Skeletal muscle satellite cell (primary cell): Measurements from ENCODE around the gene FHIT.

ENCODE experiments used
- H3K27me3 ChIP-seq: 2 replicates; pipeline ENCODE4 v1.7.0; 2013; ENCODE audit warnings: low read length; ENCODE audit not compliant: control insufficient read depth, insufficient read depth
- H3K36me3 ChIP-seq: 2 replicates; pipeline ENCODE4 v1.7.0; 2013; ENCODE audit warnings: mild to moderate bottlenecking, control low read depth, low read length; ENCODE audit not compliant: insufficient read depth
- H3K4me1 ChIP-seq: 2 replicates; pipeline ENCODE4 v1.7.0; 2013; ENCODE audit warnings: low read length; ENCODE audit not compliant: control insufficient read depth, insufficient read depth
- H3K4me2 ChIP-seq: 2 replicates; pipeline ENCODE4 v1.7.0; 2013; ENCODE audit warnings: mild to moderate bottlenecking, low read length
- H3K4me3 ChIP-seq: 2 replicates; pipeline ENCODE4 v1.7.0; 2013; ENCODE audit warnings: low read length
- H3K9ac ChIP-seq: 2 replicates; pipeline ENCODE4 v1.7.0; 2013; ENCODE audit warnings: mild to moderate bottlenecking, low read depth, low read length, moderate library complexity
- H3K9me3 ChIP-seq: replicated peaks from 2 replicates; pipeline ENCODE4 v1.7.0; 2013; ENCODE audit warnings: mild to moderate bottlenecking, control low read depth, low read length

Gene FHIT

GRCh38 chr3:60775985-60776384 is 475.3 kb downstream of the FHIT start:
- Histone ChIP-seq H3K9ac (no peak overlapping the region), H3K4me2 (no peak overlapping the region), H3K9me3 (peaks cover 6% of the 10 kb centered on the region), H3K27me3 (no peaks in the 10 kb centered on the region), H3K4me1 (no peaks in the 10 kb centered on the region), H3K36me3 (no peaks in the 10 kb centered on the region), H3K4me3 (no peak overlapping the region)

DNA sequence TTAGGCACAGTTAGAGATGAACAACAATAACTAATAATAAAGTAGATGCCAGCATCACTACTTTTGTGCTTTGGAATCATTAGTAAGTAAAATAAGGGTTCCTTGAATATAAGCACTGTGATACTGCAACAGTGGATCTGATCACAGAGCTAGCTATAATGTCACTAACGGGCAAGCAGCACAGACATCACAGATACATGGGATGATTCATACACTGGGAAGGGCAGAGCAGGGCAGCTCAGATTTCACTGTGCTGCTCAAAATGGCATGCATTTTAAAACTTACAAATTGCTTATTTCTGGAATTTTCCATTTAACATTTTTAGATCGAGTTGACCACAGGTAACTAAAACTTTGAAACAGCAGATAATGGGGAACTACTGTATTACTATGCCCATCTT is 476.6 kb downstream of the FHIT start:
- no peaks in the 10 kb centered on the region for H3K4me1 ChIP-seq
- H3K27me3 ChIP-seq = no peaks in the 10 kb centered on the region
- H3K4me2 ChIP-seq = no peak overlapping the region
- no peak overlapping the region for H3K4me3 ChIP-seq
- H3K9ac ChIP-seq = no peak overlapping the region
- no peaks in the 10 kb centered on the region for H3K36me3 ChIP-seq
- H3K9me3 ChIP-seq = peaks cover 6% of the 10 kb centered on the region

DNA sequence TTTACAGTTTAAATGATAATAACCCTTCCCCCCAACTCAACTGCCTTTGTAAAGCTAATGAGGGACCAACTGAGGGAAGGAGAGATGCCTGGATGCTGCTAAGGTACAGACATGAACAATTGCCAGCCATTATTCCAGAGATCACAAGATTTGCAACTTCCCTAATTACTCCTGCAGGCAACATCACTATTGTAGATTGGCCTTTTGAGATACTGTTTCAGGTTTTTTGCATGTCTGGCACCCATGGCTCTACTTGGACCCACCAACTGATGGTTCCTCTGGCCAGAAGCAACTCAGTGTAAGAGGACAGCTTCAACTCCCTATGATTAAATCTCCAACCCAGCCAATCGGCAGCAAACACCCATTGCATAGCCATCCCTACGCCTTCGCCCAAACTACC is 478.7 kb downstream of the FHIT start:
- Histone ChIP-seq H3K9ac (no peak overlapping the region), H3K9me3 (peaks cover 6% of the 10 kb centered on the region), H3K36me3 (no peaks in the 10 kb centered on the region), H3K4me2 (no peak overlapping the region), H3K4me3 (no peak overlapping the region), H3K4me1 (no peaks in the 10 kb centered on the region), H3K27me3 (no peaks in the 10 kb centered on the region)

- no peak overlapping the region for H3K4me2 ChIP-seq
- H3K36me3 ChIP-seq = no peaks in the 10 kb centered on the region
- no peaks in the 10 kb centered on the region for H3K27me3 ChIP-seq
- H3K4me1 ChIP-seq = no peaks in the 10 kb centered on the region
- H3K9me3 ChIP-seq = peaks cover 6% of the 10 kb centered on the region
- no peak overlapping the region for H3K9ac ChIP-seq
- H3K4me3 ChIP-seq = no peak overlapping the region
Measured at GRCh38 chr3:60771766-60772165, 479.5 kb downstream of the FHIT start.

- Histone ChIP-seq H3K4me2 (no peak overlapping the region), H3K4me3 (no peak overlapping the region)
Measured at GRCh38 chr3:60770532-60770931, 480.7 kb downstream of the FHIT start.

GRCh38 chr3:60767536-60767935 is 483.7 kb downstream of the FHIT start:
- no peaks in the 10 kb centered on the region for H3K4me1 ChIP-seq
- peaks cover 2% of the 10 kb centered on the region for H3K27me3 ChIP-seq
- no peak overlapping the region for H3K4me2 ChIP-seq
- H3K4me3 ChIP-seq = no peak overlapping the region
- H3K9ac ChIP-seq = no peak overlapping the region
- H3K36me3 ChIP-seq = no peaks in the 10 kb centered on the region
- H3K9me3 ChIP-seq = no peaks in the 10 kb centered on the region

More at GRCh38 chr3:60770532-60770931, 480.7 kb downstream of the FHIT start:
- H3K4me1 ChIP-seq = no peaks in the 10 kb centered on the region
- no peaks in the 10 kb centered on the region for H3K27me3 ChIP-seq
- no peaks in the 10 kb centered on the region for H3K36me3 ChIP-seq
- H3K9ac ChIP-seq = no peak overlapping the region
- peaks cover 6% of the 10 kb centered on the region for H3K9me3 ChIP-seq

DNA sequence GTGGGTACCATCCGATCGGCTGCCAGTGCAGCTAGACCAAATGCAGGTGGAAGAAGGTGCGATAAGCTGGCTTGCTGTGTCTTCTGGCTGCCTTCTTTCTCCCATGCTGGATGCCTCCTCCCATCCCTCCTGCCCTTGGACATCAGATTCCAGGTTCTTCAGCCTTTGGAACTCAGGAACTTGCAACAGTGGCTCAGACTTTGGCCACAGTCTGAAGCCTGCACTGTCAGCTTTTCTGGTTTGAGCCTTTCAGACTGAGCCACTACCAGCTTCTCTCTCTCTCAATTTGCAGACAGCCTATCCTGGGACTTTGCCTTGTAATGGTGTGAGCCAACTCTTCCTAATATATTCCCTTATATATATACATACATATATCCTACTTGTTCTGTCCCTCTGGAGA is 485.5 kb downstream of the FHIT start:
- no peak overlapping the region for H3K4me2 ChIP-seq
- H3K9me3 ChIP-seq = no peaks in the 10 kb centered on the region
- H3K27me3 ChIP-seq = peaks cover 2% of the 10 kb centered on the region
- no peak overlapping the region for H3K9ac ChIP-seq
- H3K4me1 ChIP-seq = no peaks in the 10 kb centered on the region
- no peak overlapping the region for H3K4me3 ChIP-seq
- H3K36me3 ChIP-seq = no peaks in the 10 kb centered on the region

- no peak overlapping the region for H3K4me3 ChIP-seq
- no peaks in the 10 kb centered on the region for H3K36me3 ChIP-seq
- H3K9ac ChIP-seq = no peak overlapping the region
- no peaks in the 10 kb centered on the region for H3K9me3 ChIP-seq
- H3K4me2 ChIP-seq = no peak overlapping the region
- H3K27me3 ChIP-seq = peaks cover 2% of the 10 kb centered on the region
- no peaks in the 10 kb centered on the region for H3K4me1 ChIP-seq
Measured at GRCh38 chr3:60764870-60765269, 486.4 kb downstream of the FHIT start.

DNA sequence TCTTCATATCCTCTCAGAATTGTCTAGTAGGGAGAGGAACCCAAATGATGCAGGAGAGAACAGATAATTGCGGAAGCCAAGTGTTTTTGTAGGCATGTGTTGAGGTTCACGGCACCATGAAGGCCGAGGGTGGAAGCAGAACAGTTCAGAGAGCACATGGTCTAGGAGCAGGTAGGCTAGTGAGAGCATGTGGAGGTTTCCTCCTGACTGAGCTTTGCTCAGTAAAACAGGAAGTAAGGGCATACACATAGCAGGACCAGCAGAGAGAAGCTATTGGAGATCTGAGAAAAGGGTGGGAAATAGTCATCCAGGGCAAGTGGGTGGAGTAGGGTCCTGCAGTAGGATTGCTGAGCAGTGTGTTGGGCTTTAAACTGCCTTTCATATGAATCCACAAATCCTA is 491.1 kb downstream of the FHIT start:
- Histone ChIP-seq H3K9ac (no peak overlapping the region), H3K4me2 (no peak overlapping the region), H3K36me3 (no peaks in the 10 kb centered on the region), H3K27me3 (peaks cover 2% of the 10 kb centered on the region), H3K4me3 (no peak overlapping the region), H3K4me1 (peaks cover 11% of the 10 kb centered on the region), H3K9me3 (no peaks in the 10 kb centered on the region)

GRCh38 chr3:60759439-60759838 is 491.8 kb downstream of the FHIT start:
- H3K27me3 ChIP-seq = no peaks in the 10 kb centered on the region
- H3K36me3 ChIP-seq = no peaks in the 10 kb centered on the region
- peaks cover 11% of the 10 kb centered on the region for H3K4me1 ChIP-seq
- no peak overlapping the region for H3K9ac ChIP-seq
- no peak overlapping the region for H3K4me3 ChIP-seq
- no peak overlapping the region for H3K4me2 ChIP-seq
- no peaks in the 10 kb centered on the region for H3K9me3 ChIP-seq

DNA sequence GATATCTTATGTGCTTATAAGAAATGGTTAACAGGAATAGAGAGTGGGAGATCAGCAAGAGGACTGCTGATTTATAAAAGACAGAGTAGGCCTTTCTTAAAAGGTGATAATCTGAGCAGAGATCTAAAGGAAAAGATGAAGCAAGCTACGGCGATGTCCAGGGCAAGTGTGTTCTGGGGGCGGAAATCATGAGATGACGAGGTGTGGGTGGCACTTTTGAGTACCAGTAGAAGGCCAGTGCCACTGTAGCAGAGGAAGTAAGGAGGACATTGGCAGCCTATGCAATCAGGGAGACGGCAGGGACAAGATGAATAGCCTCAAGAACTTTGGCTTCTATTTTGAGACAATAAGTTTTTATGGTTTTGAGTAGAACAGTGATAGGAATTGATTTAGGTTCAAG is 492.4 kb downstream of the FHIT start:
- Histone ChIP-seq H3K36me3 (no peaks in the 10 kb centered on the region), H3K4me3 (no peak overlapping the region), H3K27me3 (no peaks in the 10 kb centered on the region), H3K9me3 (no peaks in the 10 kb centered on the region), H3K4me2 (no peak overlapping the region), H3K9ac (no peak overlapping the region), H3K4me1 (peaks cover 11% of the 10 kb centered on the region)

DNA sequence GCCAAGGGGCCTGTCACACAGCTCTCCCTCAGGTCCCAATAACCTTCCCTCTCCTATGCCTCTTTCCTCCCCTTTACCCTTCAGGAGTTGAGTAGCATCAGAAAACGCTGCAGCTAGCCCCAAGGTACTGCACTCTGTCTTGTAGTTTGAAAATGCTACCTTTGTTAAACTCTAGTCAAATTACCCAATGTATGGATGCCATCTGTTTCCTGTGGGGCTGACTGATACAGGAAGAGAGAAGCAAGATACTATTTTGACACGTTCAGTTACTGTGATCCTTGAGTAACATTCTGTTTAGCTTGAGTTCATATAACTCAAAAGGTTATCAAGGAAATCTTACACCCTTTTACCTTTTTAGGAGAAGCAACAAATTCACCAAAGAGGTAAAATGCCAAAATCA is 493.1 kb downstream of the FHIT start:
- no peaks in the 10 kb centered on the region for H3K9me3 ChIP-seq
- H3K4me2 ChIP-seq = no peak overlapping the region

More for the DNA sequence above, 493.1 kb downstream of the FHIT start:
- Histone ChIP-seq H3K36me3 (no peaks in the 10 kb centered on the region), H3K4me1 (peaks cover 11% of the 10 kb centered on the region), H3K4me3 (no peak overlapping the region), H3K9ac (no peak overlapping the region), H3K27me3 (no peaks in the 10 kb centered on the region)
